ENCODE measurements around the gene GYPC.
"Not testable (repeated sequence)": the region's sequence is repeated elsewhere in the genome, so short reads cannot be mapped to it uniquely, and the experiment has no call there.

The GYPC gene, protein sequence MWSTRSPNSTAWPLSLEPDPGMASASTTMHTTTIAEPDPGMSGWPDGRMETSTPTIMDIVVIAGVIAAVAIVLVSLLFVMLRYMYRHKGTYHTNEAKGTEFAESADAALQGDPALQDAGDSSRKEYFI

GRCh38 chr2:126655500-126656430 lies at the start of gene GYPC:
Gene GYPC (plus strand): TSS chr2:126656158. CDS start chr2:126656264, 106 bp downstream.
- DNase-seq (ENCODE audit: low read depth in 2 of 2, low spot score in 1 of 2): peak in 1 of 2 donors; percentile 36

DNA sequence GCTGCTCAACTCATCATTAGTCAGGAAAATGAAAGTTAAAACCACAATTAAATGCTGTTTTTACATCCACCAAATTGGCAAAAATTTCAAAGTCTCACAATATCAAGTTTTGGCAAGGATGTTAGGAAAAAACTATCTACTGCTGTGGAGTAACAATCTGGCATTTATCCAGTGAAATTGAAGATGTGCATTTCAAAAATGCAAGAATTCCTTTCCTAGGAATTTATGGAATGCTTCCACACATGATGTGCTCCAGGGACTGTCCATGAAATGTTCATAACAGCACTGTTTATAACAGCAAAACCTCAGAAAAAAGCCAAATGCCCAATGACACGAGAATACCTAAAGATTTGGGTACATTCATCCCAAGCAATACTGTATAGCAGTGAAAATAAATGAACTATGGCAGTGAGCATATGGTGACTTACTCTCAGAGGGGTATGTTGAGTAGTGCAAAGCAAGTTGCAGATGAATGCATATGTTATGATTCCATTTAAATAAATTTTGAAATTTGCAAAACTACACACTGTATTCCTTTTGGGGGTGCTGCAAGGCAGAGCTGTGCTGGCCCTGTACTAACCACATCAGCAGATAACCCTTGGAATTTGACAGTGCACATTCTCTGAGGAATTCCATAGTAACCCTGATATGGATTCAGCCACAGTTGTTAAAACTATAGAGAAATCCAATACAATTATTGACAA lies 41.3 kb upstream of the GYPC start:
- no peak for DNase-seq (ENCODE audit: low read depth in 2 of 2, low spot score in 1 of 2)

DNA sequence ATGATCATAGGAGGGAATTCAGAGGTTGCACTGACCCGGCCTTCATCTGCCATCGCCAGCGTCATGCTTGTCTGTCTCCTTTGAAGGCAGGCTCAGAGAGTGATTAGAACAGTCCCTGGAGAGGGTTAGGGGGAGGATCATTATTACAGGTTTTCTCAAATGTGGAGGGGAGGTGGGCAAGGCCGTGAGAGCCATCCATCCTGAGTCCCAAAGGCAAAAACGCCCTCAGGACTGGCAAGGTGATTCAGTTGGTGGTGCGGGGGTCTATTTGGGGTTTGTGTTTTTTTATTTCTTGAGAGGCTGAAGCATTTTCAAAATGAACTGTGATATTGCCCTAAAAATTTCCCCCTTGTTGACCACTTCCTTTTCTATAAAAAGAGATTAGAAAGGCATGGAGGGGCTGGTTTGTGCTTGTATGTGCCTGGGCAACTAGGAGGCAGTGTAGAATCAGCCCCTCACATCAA lies 39.3 kb upstream of the GYPC start:
- no peak for DNase-seq (ENCODE audit: low read depth in 2 of 2, low spot score in 1 of 2)

- DNase-seq (ENCODE audit: low read depth in 2 of 2, low spot score in 1 of 2): no peak
Observed at GRCh38 chr2:126620302-126620701, 35.7 kb upstream of the GYPC start.

- no peak for DNase-seq (ENCODE audit: low read depth in 2 of 2, low spot score in 1 of 2)
Observed at GRCh38 chr2:126623000-126623399, 33.0 kb upstream of the GYPC start.

GRCh38 chr2:126627643-126628042 lies 28.3 kb upstream of the GYPC start:
- DNase-seq (ENCODE audit: low read depth in 2 of 2, low spot score in 1 of 2): no peak

GRCh38 chr2:126634273-126634861 lies 21.6 kb upstream of the GYPC start:
- no peak for DNase-seq (ENCODE audit: low read depth in 2 of 2, low spot score in 1 of 2)

GRCh38 chr2:126635281-126635680 lies 20.7 kb upstream of the GYPC start:
- no peak for DNase-seq (ENCODE audit: low read depth in 2 of 2, low spot score in 1 of 2)

DNA sequence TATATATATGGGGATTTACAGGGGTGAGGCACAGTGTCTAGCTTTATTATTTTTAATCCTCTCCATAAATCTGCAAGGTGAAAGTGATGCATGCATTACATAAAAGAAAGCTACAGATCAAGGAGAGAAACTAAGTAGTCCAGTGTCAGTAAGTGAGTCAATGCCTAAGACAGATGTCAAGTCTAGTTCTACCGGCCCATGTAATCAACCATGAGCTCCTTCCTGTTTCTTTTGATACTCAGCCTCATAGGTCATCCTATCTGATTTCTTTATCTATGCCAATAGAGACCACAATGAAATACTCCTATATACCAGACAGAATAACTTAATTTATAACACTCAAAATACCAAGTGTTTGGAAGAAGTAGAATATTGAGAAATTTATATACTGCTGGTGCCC lies 20.2 kb upstream of the GYPC start:
- no peak for DNase-seq (ENCODE audit: low read depth in 2 of 2, low spot score in 1 of 2)

GRCh38 chr2:126637386-126637785 lies 18.6 kb upstream of the GYPC start:
- DNase-seq (ENCODE audit: low read depth in 2 of 2, low spot score in 1 of 2): no peak

- DNase-seq (ENCODE audit: low read depth in 2 of 2, low spot score in 1 of 2): no peak
Observed at GRCh38 chr2:126638746-126639145, 17.2 kb upstream of the GYPC start.

- DNase-seq (ENCODE audit: low read depth in 2 of 2, low spot score in 1 of 2): no peak
Observed at GRCh38 chr2:126639276-126639675, 16.7 kb upstream of the GYPC start.

- DNase-seq (ENCODE audit: low read depth in 2 of 2, low spot score in 1 of 2): not testable (repeated sequence)
Observed at GRCh38 chr2:126641294-126641693, 14.7 kb upstream of the GYPC start.

GRCh38 chr2:126642031-126642430 lies 13.9 kb upstream of the GYPC start:
- no peak for DNase-seq (ENCODE audit: low read depth in 2 of 2, low spot score in 1 of 2)

DNA sequence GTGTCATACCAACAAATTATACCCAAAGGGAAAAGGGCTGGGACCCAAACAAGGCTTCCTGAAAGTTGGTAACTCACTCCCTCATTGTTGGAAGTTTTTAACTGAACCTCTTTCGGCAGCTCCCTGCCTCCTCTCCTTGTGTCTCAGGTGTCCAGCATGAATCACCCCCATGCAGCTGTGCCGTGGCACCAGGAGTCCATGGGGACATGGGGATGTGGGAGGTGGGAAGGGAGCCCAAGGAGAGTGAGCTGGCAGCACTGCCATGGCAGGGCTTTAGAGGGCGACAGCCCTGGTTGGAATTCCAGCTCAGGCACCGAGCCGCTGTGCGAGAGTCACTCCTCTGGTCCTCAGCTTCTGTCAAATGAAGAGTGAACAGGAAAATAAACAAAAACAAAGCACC lies 12.5 kb upstream of the GYPC start:
- no peak for DNase-seq (ENCODE audit: low read depth in 2 of 2, low spot score in 1 of 2)

GRCh38 chr2:126643972-126644371 lies 12.0 kb upstream of the GYPC start:
- no peak for DNase-seq (ENCODE audit: low read depth in 2 of 2, low spot score in 1 of 2)

DNA sequence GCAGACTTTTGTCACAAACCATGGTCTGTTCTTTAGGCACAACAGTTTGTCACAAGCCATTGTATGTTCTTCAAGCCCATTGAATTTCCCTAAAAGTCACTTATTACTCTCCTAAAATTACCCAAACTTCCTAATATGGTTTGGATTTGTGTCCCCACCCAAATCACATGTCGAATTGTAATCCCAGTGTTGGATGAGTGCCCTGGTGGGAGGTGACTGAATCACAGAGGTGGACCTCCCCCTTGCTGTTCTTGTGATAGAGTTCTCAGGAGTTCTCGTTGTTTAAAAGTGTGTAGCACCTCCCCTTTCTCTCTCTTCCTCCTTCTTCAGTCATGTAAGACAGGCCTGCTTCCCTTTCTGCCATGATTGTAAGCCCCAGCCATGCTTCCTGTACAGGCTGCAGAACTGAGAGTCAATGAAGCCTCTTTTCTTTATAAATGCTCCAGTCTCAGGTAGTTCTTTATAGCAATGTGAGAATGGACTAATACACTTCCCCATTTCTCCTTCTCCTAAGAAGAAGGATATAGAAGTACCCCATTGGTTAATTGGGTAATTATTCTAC lies 11.2 kb upstream of the GYPC start:
- no peak for DNase-seq (ENCODE audit: low read depth in 2 of 2, low spot score in 1 of 2)

DNA sequence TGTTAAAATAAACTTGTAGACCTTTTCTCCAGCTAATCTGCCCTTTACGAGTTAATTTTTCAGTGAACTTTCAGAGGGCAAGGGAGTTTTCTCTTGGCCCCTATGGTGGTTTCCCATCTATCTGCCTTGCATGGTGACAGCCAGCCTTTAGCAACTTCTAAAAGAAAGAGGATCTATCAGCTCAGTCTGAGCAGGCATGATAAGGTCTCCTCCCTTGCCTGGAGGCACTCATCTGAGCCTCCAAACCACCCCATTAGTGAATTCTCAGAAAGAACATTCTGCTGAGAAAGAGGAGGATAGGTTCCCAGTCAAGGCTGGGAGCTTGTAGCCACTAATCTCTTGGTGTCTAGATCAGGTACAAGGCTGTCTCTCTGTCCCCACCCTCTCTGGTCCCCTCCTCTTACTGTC lies 10.7 kb upstream of the GYPC start:
- no peak for DNase-seq (ENCODE audit: low read depth in 2 of 2, low spot score in 1 of 2)

GRCh38 chr2:126646026-126646425 lies 9.9 kb upstream of the GYPC start:
- no peak for DNase-seq (ENCODE audit: low read depth in 2 of 2, low spot score in 1 of 2)

DNA sequence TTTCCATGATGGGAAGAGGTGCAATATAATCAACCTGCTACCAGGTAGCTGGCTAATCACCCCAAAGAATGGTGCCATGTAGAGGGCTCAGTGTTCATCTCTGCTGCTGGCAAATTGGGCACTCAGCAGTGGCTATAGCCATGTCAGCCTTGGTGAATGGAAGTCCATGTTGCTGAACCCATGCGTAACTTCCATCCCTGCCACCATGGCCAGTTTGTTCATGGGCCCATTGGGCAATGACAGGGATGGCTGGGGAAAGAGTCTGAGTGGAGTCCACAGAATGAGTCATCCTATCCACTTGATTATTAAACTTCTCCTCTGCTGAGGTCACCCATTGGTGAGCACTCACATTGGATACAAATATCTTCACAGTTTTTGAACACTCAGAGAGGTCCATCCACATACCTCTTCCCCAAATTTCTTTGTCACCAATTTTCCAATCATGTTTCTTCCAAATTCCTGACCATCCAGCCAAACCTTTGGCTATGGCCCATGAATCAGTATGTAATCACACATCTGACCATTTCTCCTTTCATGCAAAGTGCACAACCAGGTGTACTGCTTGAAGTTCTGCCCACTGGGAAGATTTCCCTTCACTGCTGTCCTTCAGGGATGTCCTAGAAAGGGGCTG lies 8.1 kb upstream of the GYPC start:
- not testable (repeated sequence) for DNase-seq (ENCODE audit: low read depth in 2 of 2, low spot score in 1 of 2)

DNA sequence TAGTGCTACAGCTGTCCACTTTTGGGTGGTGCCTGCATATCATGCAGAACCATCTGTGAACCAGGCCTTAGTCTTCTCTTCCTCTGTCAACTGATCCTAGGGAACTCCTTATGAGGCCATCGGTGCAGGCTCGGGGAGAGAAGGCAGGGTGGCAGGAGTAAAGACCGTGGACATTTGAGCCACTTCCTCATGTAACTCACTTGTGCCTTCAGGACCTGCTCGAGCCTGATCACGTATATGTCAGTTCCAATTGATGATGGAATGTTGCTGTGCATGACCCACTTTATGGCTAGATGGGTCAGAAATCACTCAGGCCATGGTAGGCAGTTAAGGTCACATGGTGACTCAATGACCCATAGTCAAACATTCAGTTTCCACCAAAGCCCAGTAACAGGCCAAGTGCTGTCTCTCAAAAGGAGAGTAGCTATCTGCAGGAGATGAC lies 7.6 kb upstream of the GYPC start:
- not testable (repeated sequence) for DNase-seq (ENCODE audit: low read depth in 2 of 2, low spot score in 1 of 2)
